NCI-H524 treated with DMSO at 0.1 percent for 48 hours (cell line): Measurements from ENCODE around the gene GPRC5C.

Source experiments
- DNase-seq: peaks from one replicate; lab custom pipeline; 2025; lab: John Stamatoyannopoulos, UW

GPRC5C gene

DNA sequence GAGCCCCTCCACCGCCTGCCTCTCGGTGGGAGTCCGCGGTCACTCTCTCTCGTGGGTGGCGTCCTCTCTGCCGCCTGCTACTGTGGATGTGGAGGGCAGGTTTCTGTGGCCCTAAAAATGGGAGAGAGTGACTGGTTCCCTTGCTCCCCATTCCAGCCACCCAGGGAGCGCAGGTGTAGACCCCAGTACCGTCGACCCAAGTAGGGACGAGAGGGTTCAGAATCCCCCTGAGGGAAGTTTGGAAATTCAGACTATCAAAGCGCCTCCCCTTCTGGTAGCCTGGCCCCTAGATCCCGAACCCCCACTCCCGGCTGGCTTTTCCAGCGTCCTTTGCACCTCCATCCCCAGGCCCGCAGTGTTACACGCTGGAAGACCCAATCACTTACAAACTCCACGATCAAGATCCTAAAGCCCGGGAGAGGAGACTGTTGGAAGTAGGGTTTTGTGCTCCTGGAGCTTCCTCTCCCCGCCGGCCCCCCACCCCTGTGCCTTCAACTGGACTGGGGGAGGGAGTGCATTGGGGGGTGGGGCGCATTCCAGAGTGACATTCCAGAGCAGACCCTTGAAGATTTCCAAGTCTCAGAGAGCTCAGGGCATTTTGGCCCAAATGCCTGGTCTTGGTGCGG is 991 bp downstream of the GPRC5C start:
- DNase-seq = no peak

GRCh38 chr17:74433421-74434121 is 1.7 kb downstream of the GPRC5C start:
- no peak for DNase-seq

GRCh38 chr17:74435775-74436359 is 4.0 kb downstream of the GPRC5C start:
- no peak for DNase-seq

- DNase-seq = no peak
Measured at GRCh38 chr17:74437702-74438101, 5.8 kb downstream of the GPRC5C start.

DNA sequence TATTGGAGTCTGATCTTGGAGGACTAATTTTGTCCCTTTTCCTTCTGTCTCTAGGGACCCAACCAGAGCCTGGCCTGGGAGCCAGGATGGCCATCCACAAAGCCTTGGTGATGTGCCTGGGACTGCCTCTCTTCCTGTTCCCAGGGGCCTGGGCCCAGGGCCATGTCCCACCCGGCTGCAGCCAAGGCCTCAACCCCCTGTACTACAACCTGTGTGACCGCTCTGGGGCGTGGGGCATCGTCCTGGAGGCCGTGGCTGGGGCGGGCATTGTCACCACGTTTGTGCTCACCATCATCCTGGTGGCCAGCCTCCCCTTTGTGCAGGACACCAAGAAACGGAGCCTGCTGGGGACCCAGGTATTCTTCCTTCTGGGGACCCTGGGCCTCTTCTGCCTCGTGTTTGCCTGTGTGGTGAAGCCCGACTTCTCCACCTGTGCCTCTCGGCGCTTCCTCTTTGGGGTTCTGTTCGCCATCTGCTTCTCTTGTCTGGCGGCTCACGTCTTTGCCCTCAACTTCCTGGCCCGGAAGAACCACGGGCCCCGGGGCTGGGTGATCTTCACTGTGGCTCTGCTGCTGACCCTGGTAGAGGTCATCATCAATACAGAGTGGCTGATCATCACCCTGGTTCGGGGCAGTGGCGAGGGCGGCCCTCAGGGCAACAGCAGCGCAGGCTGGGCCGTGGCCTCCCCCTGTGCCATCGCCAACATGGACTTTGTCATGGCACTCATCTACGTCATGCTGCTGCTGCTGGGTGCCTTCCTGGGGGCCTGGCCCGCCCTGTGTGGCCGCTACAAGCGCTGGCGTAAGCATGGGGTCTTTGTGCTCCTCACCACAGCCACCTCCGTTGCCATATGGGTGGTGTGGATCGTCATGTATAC is 8.0 kb downstream of the GPRC5C start:
- DNase-seq = no peak

- DNase-seq = no peak
Measured at GRCh38 chr17:74441537-74441936, 9.6 kb downstream of the GPRC5C start.

GRCh38 chr17:74442291-74442669 is 10.4 kb downstream of the GPRC5C start:
- no peak for DNase-seq

- no peak for DNase-seq
Measured at GRCh38 chr17:74442670-74443515, 11.0 kb downstream of the GPRC5C start.

DNA sequence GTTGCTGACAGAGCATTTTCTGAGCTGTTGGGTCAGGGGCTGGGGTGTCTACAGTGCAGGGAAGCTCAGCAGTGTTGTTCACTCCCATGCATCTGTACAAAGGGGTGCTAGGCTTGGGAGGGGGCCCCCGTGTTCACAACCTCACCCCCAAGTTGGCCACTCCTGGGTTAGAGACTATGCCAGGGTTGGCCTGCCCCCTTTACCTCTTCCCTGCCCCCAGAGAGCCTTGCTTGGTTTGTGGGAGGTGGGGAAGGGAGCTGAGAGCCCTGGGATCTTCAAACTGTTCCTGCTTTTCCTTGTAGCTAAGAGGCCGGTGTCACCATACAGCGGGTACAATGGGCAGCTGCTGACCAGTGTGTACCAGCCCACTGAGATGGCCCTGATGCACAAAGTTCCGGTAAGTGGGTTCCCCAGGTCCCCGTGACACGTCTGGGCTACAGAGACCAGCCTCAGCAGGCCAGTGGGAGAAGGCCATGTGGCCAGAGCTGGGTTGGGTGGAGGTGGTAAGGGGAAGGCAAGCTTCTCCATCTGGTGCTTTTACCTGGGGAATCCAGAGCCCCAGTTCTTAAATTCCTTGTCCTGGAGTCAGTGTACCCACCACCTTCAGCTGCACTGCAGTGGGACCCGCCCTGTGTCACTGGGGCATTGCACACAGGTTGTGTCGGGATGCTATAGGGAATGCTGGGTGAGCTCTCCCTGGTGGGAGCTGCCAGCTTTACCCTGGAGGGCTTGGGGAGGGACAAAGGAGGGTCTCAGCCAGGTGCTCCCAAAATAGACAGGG is 11.8 kb downstream of the GPRC5C start:
- DNase-seq = no peak

DNA sequence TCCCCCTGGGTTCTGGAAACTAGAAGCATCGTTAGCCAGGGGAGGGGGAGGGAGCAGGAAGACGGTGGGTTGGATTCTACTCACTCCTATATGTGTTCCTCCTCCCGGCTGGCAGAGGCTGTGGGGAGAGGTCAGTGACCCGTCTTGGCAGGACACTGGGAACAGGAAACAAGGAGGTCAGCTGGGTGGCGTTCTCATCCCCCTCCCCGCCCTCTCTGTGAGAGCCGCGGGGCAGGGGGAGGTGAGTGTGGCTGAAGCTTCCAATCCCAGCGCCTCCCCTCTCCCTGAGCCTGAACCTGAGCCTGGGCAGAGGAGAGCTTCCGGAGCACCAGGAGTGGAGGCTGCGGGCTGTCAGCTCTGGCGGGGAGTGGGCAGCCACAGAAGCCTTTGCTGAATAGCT is 12.5 kb downstream of the GPRC5C start:
- DNase-seq = no peak

- no peak for DNase-seq
Measured at GRCh38 chr17:74445158-74445557, 13.3 kb downstream of the GPRC5C start.

DNA sequence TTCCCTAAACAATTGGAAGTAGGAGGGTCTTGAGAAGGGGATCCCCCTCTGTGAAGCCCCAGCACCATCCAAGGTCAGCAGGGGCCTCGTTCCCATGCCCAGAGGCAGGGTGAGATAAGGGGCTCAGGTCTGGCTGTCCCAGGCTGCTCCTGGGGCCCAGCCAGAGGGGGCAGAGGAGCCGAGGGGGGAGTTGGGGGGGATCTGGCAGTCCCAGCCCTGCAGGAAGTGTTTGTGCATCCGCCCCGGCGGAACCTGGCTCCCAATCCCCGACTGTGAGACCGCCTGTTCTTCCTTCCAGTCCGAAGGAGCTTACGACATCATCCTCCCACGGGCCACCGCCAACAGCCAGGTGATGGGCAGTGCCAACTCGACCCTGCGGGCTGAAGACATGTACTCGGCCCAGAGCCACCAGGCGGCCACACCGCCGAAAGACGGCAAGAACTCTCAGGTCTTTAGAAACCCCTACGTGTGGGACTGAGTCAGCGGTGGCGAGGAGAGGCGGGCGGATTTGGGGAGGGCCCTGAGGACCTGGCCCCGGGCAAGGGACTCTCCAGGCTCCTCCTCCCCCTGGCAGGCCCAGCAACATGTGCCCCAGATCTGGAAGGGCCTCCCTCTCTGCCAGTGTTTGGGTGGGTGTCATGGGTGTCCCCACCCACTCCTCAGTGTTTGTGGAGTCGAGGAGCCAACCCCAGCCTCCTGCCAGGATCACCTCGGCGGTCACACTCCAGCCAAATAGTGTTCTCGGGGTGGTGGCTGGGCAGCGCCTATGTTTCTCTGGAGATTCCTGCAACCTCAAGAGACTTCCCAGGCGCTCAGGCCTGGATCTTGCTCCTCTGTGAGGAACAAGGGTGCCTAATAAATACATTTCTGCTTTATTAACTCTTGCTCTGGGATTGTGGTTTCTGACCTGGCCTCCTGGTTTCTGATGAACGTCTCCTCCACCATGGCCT is 14.9 kb downstream of the GPRC5C start:
- no peak for DNase-seq

DNA sequence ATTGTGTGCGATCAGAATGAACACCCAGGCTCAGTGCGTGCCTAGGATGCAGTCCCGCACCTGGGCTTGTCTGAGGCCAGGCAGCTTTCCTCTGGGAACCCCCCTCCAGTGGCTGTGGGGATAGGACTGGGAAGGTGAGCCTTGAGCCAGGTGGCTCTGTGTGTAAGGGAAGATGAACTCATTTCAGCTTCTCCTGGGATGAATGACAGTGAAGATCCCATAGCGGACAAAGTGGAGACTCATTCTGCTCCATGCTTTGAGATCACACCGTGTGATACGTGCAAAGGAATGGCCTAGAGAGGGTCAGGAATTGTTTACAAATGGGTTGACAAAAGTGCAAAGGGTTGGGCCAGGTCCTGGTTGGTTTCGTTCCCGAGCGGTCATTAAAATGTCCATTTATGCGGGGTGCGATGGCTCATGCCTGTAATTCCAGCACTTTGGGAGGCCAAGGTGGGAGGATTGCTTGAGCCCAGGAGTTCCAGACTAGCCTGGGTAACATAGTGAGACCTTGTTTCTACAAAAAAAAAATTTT is 15.8 kb downstream of the GPRC5C start:
- no peak for DNase-seq

DNA sequence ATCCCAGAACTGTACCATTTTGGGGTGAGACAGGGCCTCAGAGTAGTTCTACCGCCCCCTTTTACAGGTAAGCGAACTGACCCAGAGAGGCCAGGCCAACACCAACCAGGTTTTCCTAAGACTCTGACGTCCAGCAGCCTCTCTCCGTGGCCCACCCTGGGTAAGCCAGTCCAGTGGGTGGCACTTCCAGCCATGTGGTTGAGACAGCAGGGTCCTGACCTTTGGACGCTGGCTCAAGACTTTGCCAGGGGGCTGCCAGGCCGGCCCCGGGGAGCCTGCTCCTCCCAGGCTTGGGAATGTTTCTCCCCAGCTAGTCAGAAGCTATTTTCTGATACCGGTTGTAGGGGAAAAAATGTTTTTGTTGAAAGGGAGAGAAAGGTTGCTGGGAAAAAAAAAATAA is 16.9 kb downstream of the GPRC5C start:
- no peak for DNase-seq

DNA sequence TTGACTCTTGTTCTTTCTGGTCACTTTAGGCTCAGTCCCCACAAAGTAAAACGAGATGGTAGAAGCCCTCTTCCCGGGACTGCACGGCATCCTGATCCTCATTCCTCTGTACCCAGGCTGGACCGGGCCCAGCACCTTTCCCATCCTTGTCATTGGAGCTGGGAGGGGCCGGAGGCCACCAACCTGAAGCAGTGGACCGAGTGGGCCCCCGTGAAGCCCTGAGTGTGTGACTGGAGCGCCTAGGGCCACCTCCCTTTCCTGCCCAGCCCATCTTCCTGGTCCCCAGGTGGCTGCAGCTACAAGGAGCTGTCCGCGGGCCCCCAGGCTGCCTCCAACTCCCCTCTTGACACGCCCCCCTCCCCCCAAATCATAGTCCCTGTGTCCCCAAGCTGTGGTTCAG is 17.4 kb downstream of the GPRC5C start:
- no peak for DNase-seq

DNA sequence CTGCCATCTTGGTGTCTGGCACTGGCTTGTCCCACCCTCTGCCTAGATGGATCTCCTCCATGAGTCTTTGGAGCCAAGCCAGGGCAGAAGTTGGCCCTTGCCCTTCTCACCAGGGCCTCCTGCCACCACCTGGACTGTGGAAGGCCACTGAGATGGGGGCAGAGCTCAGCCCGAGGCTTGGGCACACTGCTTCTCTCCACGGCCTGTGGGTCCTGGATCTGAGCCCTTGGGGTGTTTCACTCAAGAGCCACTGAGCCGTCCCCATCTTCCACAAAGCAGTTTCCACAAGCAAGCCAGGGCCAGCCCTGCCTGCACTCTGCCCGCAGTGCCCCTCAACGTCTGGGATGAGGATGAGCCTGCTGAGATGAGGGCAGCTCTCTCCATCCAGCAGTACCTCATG is 17.9 kb downstream of the GPRC5C start:
- no peak for DNase-seq

- DNase-seq = no peak
Measured at GRCh38 chr17:74450231-74450630, 18.3 kb downstream of the GPRC5C start.

DNA sequence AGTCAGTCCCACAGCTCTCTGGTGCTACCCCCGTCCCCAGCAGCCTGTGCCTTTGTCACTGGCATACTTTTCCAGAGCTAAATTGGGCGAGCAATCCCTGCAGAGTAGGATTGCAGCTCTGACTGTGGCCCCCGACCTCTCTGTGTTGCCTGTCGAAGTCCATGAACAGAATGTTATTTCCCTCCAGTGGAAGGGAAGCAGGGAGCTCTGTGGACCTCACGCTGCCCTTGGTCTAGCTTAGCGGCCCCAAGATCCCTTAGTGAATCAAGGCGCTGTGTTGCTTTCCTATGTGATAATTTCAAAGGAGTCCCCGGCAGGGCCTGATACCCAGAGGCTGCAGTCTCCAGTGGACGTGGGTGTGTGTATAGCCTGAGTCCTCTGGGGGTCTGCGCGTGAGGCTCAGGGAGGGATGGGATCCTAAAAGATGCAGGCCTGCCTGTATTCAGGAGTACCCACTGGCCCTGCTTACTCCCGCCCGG is 19.1 kb downstream of the GPRC5C start:
- DNase-seq = no peak

DNA sequence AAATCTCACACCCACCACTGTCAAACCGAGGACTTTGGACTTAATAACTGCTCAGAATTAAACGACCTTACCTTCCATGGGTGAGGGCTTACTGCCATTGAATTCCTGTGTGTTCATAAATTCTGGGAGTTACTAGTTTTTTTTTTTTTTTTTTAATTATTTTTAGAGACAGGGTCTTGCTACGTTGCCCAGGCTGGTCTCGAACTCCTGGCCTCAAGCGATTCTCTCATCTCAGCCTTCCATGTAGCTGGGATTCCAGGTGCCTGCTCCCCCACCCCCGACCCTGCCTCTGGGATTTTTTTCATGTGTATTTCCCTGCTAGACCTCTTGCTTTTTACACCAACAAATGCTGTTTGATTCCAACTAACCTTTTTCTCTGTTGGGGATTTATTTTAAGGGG is 19.7 kb downstream of the GPRC5C start:
- DNase-seq = no peak
